Measurements from ENCODE around the gene TBL1XR1. TPM values are rescaled to one million over a fixed set of nuclear protein-coding genes. Genes with fewer than 3 reads are reported as not detected.

TBL1XR1 gene
- total and polyA plus RNA-seq, 2 of the 8 experiments (the other 6 are each of a cell fraction or from before 2014, with no cell fraction given): 28.1 to 147 TPM

DNA sequence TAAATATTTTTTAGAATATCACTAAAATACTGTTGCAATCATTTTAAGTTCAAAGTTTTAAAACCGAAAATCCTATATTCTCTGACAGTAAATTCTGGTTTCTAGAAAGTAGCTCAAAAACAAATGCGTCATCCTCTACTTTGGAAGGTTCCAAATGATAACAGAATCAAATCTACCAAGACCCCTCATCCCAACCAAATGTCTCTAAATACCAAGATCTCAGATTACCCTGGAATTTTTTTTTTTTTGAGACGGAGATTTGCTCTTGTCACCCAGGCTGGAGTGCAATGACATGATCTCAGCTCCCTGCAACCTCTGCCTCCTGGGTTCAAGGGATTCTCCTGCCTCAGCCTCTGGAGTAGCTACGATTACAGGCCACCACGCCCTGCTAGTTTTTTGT, 16.8 kb downstream of the TBL1XR1 start:
- no peak overlapping the region for H2AK5ac ChIP-seq (ENCODE audit: low read depth, low read length)
- peaks cover 0 to 4% (median under 1%) of the 10 kb centered on the region in 4 experiments; a peak in 4 of 7 replicates for H3K4me1 ChIP-seq (replicated peaks in 1 of 4; ENCODE audit: control insufficient read depth in 3 of 4, insufficient read depth in 4 of 4, low read length in 3 of 4)
- H3K14ac ChIP-seq (ENCODE audit: insufficient read length): no peak overlapping the region
- H2BK20ac ChIP-seq (ENCODE audit: low read length): no peak overlapping the region
- no peak overlapping the region for H2BK120ac ChIP-seq (replicated peaks; ENCODE audit: low read depth, low read length)
- H2BK5ac ChIP-seq (ENCODE audit: low read depth, low read length): no peak overlapping the region
- H3K4me2 ChIP-seq (ENCODE audit: insufficient read depth in 1 of 2, low read depth in 2 of 2, low read length in 2 of 2): no peak overlapping the region
- H3K23ac ChIP-seq (ENCODE audit: insufficient read length): no peak overlapping the region
- H3K79me1 ChIP-seq (ENCODE audit: low read depth, low read length): no peaks in the 10 kb centered on the region; the same call in 1 of the 2 replicates
- DNase-seq (ENCODE audit: low read depth in 1 of 2, low spot score in 2 of 2) (no peak), FAIRE-seq (no peak)
- H4K8ac ChIP-seq (ENCODE audit: extremely low read depth, insufficient read depth, low read length): no peak overlapping the region
- no peak overlapping the region for H4K91ac ChIP-seq (replicated peaks; ENCODE audit: insufficient read length, low read length)
- no peak overlapping the region for H4K5ac ChIP-seq (ENCODE audit: insufficient read length, low read depth, low read length)
- no peaks in the 10 kb centered on the region for H3K36me3 ChIP-seq (ENCODE audit: control insufficient read depth in 2 of 4, insufficient read depth in 4 of 4, low read length in 3 of 4)
- H3K56ac ChIP-seq (replicated peaks; ENCODE audit: insufficient read length, low read depth, low read length): no peak overlapping the region
- H3K27ac ChIP-seq (ENCODE audit: low read depth, low read length): no peak overlapping the region
- no peaks in the 10 kb centered on the region for H3K27me3 ChIP-seq (replicated peaks in 1 of 4; ENCODE audit: control insufficient read depth in 3 of 4, extremely low read depth in 1 of 4, insufficient read depth in 3 of 4, low read length in 3 of 4)
- H4K20me1 ChIP-seq (replicated peaks in 1 of 2; ENCODE audit: control insufficient read depth in 1 of 2, insufficient read depth in 2 of 2, low read length in 2 of 2): peaks cover 22 to 36% of the 10 kb centered on the region in 2 experiments
- no peak overlapping the region for H3K18ac ChIP-seq (ENCODE audit: extremely low read depth, low read length)
- ChIA-PET POLR2A (ENCODE audit: partially characterized antibody) (interaction anchor here (0.6 to 2.3 kb wide), 6 partner anchors 11 to 88 kb away, joined by 3 to 6 read pairs (median 3); no protein-coding TSS in a partner anchor), CTCF (ENCODE audit: partially characterized antibody) (interaction anchor here (0.7 to 1.2 kb wide), 5 partner anchors 11 to 719 kb away, joined by 3 to 4 read pairs (median 3); no protein-coding TSS in a partner anchor)
- H3K4ac ChIP-seq (replicated peaks; ENCODE audit: insufficient read length, low read depth, low read length): no peak overlapping the region
- H3K9ac ChIP-seq (replicated peaks in 1 of 4; ENCODE audit: extremely low read depth in 1 of 4, low read depth in 3 of 4, low read length in 3 of 4): no peak overlapping the region
- H2BK15ac ChIP-seq (ENCODE audit: low read length): no peak overlapping the region
- H3K23me2 ChIP-seq (ENCODE audit: low read depth, low read length): no peaks in the 10 kb centered on the region
- WGBS, 2 experiments (ENCODE audit: extremely low coverage in 1 of 2, insufficient coverage in 1 of 2, insufficient read length in 1 of 2, insufficient replicate concordance in 2 of 2, low coverage in 1 of 2, low lambda C conversion rate in 2 of 2, missing lambda C conversion rate in 1 of 2): 91% methylated on average over 5 of the region's 5 CpGs; no CpG with 5 or more reads in 1 of the 2 experiments
- peaks cover 75 to 99% of the 10 kb centered on the region in 2 experiments for H3K79me2 ChIP-seq (ENCODE audit: control insufficient read depth in 1 of 2, insufficient read depth in 2 of 2, low read length in 2 of 2)
- H3K4me3 ChIP-seq (ENCODE audit: extremely low read depth in 1 of 4, insufficient read depth in 2 of 4, low read depth in 3 of 4, low read length in 4 of 4): no peak overlapping the region
- H2BK12ac ChIP-seq (ENCODE audit: low read depth, low read length): no peak overlapping the region
- H3K9me3 ChIP-seq (ENCODE audit: insufficient read depth in 2 of 2, low read depth in 1 of 2, low read length in 1 of 2): no peaks in the 10 kb centered on the region
- no peak overlapping the region for H2AFZ ChIP-seq (ENCODE audit: low read length)
- no peak for TF ChIP-seq SIRT6 (IDR thresholded peaks at IDR 0.05; ENCODE audit: low read length)
- no peak for TF ChIP-seq NRF1 (IDR thresholded peaks at IDR 0.05; ENCODE audit: low read depth, low read length)
- no peak for TF ChIP-seq CEBPB (IDR thresholded peaks at IDR 0.05; ENCODE audit: low read depth, low read length)
- TF ChIP-seq, protein P1, sequence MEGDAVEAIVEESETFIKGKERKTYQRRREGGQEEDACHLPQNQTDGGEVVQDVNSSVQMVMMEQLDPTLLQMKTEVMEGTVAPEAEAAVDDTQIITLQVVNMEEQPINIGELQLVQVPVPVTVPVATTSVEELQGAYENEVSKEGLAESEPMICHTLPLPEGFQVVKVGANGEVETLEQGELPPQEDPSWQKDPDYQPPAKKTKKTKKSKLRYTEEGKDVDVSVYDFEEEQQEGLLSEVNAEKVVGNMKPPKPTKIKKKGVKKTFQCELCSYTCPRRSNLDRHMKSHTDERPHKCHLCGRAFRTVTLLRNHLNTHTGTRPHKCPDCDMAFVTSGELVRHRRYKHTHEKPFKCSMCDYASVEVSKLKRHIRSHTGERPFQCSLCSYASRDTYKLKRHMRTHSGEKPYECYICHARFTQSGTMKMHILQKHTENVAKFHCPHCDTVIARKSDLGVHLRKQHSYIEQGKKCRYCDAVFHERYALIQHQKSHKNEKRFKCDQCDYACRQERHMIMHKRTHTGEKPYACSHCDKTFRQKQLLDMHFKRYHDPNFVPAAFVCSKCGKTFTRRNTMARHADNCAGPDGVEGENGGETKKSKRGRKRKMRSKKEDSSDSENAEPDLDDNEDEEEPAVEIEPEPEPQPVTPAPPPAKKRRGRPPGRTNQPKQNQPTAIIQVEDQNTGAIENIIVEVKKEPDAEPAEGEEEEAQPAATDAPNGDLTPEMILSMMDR (IDR thresholded peaks at IDR 0.05; ENCODE audit: control extremely low read depth in 1 of 3, insufficient read depth in 1 of 3, low read depth in 1 of 3, low read length in 3 of 3): no peak
- no peak for TF ChIP-seq CTBP2 (IDR thresholded peaks at IDR 0.05; ENCODE audit: borderline replicate concordance, insufficient read depth, insufficient read length, low read length)
- TF ChIP-seq JUND (IDR thresholded peaks at IDR 0.05; ENCODE audit: low read length): no peak
- no peak for TF ChIP-seq TCF12 (IDR thresholded peaks at IDR 0.05; ENCODE audit: low read depth, low read length)
- no peak for TF ChIP-seq FOSL1 (IDR thresholded peaks at IDR 0.05; ENCODE audit: insufficient read depth, low read depth, low read length)
- TF ChIP-seq PHF8 (conservative IDR thresholded peaks at IDR 0.05; ENCODE audit: low read depth, low read length): no peak
- TF ChIP-seq SIN3A (conservative IDR thresholded peaks at IDR 0.05 in 1 of 2, IDR thresholded peaks at IDR 0.05 in 1 of 2; ENCODE audit: low read depth in 1 of 2, low read length in 2 of 2): no peak
- no peak for TF ChIP-seq KDM4A (IDR thresholded peaks at IDR 0.05; ENCODE audit: low read depth, low read length, severe bottlenecking)
- TF ChIP-seq SP4 (IDR thresholded peaks at IDR 0.05; ENCODE audit: low read length): no peak

All from H1 (cell line).